ENCODE measurements around the gene TFF2.

Gene TFF2

GRCh38 chr21:42319376-42319775 lies 31.4 kb downstream of the TFF2 start:
- Histone ChIP-seq H3K9ac (ENCODE audit: low read length) (no peak overlapping the region), H3K9me3 (ENCODE audit: control insufficient read depth, low read length) (no peaks in the 10 kb centered on the region), H3K4me3 (ENCODE audit: low read length) (no peak overlapping the region), H3K27me3 (ENCODE audit: control insufficient read depth, insufficient read depth, low read length) (no peaks in the 10 kb centered on the region), H3K4me1 (ENCODE audit: control insufficient read depth, insufficient read depth, low read length) (peaks cover 47% of the 10 kb centered on the region), H3K36me3 (ENCODE audit: control insufficient read depth, insufficient read depth, low read length) (no peaks in the 10 kb centered on the region)

GRCh38 chr21:42317826-42318746 lies 32.7 kb downstream of the TFF2 start:
- no peak overlapping the region for H3K4me3 ChIP-seq (ENCODE audit: low read length)
- H3K27me3 ChIP-seq (ENCODE audit: control insufficient read depth, insufficient read depth, low read length) = no peaks in the 10 kb centered on the region
- H3K9me3 ChIP-seq (ENCODE audit: control insufficient read depth, low read length) = no peaks in the 10 kb centered on the region
- no peak overlapping the region for H3K9ac ChIP-seq (ENCODE audit: low read length)
- H3K4me1 ChIP-seq (ENCODE audit: control insufficient read depth, insufficient read depth, low read length) = peaks cover 60% of the 10 kb centered on the region
- no peaks in the 10 kb centered on the region for H3K36me3 ChIP-seq (ENCODE audit: control insufficient read depth, insufficient read depth, low read length)

- H3K4me1 ChIP-seq (ENCODE audit: control insufficient read depth, insufficient read depth, low read length) = peaks cover 68% of the 10 kb centered on the region
- H3K9me3 ChIP-seq (ENCODE audit: control insufficient read depth, low read length) = no peaks in the 10 kb centered on the region
- H3K4me3 ChIP-seq (ENCODE audit: low read length) = no peak overlapping the region
- H3K36me3 ChIP-seq (ENCODE audit: control insufficient read depth, insufficient read depth, low read length) = no peaks in the 10 kb centered on the region
- no peak overlapping the region for H3K9ac ChIP-seq (ENCODE audit: low read length)
- H3K27me3 ChIP-seq (ENCODE audit: control insufficient read depth, insufficient read depth, low read length) = no peaks in the 10 kb centered on the region
Observed at GRCh38 chr21:42317341-42317741, 33.5 kb downstream of the TFF2 start.

GRCh38 chr21:42316891-42317290 lies 33.9 kb downstream of the TFF2 start:
- Histone ChIP-seq H3K9me3 (ENCODE audit: control insufficient read depth, low read length) (no peaks in the 10 kb centered on the region), H3K27me3 (ENCODE audit: control insufficient read depth, insufficient read depth, low read length) (no peaks in the 10 kb centered on the region), H3K9ac (ENCODE audit: low read length) (no peak overlapping the region), H3K4me1 (ENCODE audit: control insufficient read depth, insufficient read depth, low read length) (peaks cover 72% of the 10 kb centered on the region), H3K36me3 (ENCODE audit: control insufficient read depth, insufficient read depth, low read length) (no peaks in the 10 kb centered on the region), H3K4me3 (ENCODE audit: low read length) (no peak overlapping the region)

GRCh38 chr21:42315296-42315891 lies 35.4 kb downstream of the TFF2 start, which contains the start of gene TFF3:
Gene TFF3 (minus strand): TSS chr21:42315409. CDS start chr21:42315374, 35 bp downstream.
- no peaks in the 10 kb centered on the region for H3K9me3 ChIP-seq (ENCODE audit: control insufficient read depth, low read length)
- H3K27me3 ChIP-seq (ENCODE audit: control insufficient read depth, insufficient read depth, low read length) = no peaks in the 10 kb centered on the region
- no peak within 1 kb of the TSS for H3K4me3 ChIP-seq (ENCODE audit: low read length)
- peaks cover 75% of the 10 kb centered on the region for H3K4me1 ChIP-seq (ENCODE audit: control insufficient read depth, insufficient read depth, low read length)
- no peaks in the 10 kb centered on the region for H3K36me3 ChIP-seq (ENCODE audit: control insufficient read depth, insufficient read depth, low read length)
- no peak within 1 kb of the TSS for H3K9ac ChIP-seq (ENCODE audit: low read length)

GRCh38 chr21:42314616-42315295 lies 36.0 kb downstream of the TFF2 start:
- Histone ChIP-seq H3K9me3 (ENCODE audit: control insufficient read depth, low read length) (no peaks in the 10 kb centered on the region), H3K4me3 (ENCODE audit: low read length) (no peak overlapping the region), H3K36me3 (ENCODE audit: control insufficient read depth, insufficient read depth, low read length) (no peaks in the 10 kb centered on the region), H3K27me3 (ENCODE audit: control insufficient read depth, insufficient read depth, low read length) (no peaks in the 10 kb centered on the region), H3K9ac (ENCODE audit: low read length) (no peak overlapping the region), H3K4me1 (ENCODE audit: control insufficient read depth, insufficient read depth, low read length) (peaks cover 76% of the 10 kb centered on the region)

GRCh38 chr21:42313501-42313969 lies 37.3 kb downstream of the TFF2 start:
- Histone ChIP-seq H3K36me3 (ENCODE audit: control insufficient read depth, insufficient read depth, low read length) (no peaks in the 10 kb centered on the region), H3K9ac (ENCODE audit: low read length) (no peak overlapping the region), H3K27me3 (ENCODE audit: control insufficient read depth, insufficient read depth, low read length) (no peaks in the 10 kb centered on the region), H3K4me1 (ENCODE audit: control insufficient read depth, insufficient read depth, low read length) (peaks cover 79% of the 10 kb centered on the region), H3K9me3 (ENCODE audit: control insufficient read depth, low read length) (no peaks in the 10 kb centered on the region), H3K4me3 (ENCODE audit: low read length) (no peak overlapping the region)

GRCh38 chr21:42312626-42313104 lies 38.1 kb downstream of the TFF2 start:
- H3K27me3 ChIP-seq (ENCODE audit: control insufficient read depth, insufficient read depth, low read length) = no peaks in the 10 kb centered on the region
- H3K36me3 ChIP-seq (ENCODE audit: control insufficient read depth, insufficient read depth, low read length) = no peaks in the 10 kb centered on the region
- H3K4me1 ChIP-seq (ENCODE audit: control insufficient read depth, insufficient read depth, low read length) = peaks cover 76% of the 10 kb centered on the region
- no peaks in the 10 kb centered on the region for H3K9me3 ChIP-seq (ENCODE audit: control insufficient read depth, low read length)
- no peak overlapping the region for H3K4me3 ChIP-seq (ENCODE audit: low read length)
- no peak overlapping the region for H3K9ac ChIP-seq (ENCODE audit: low read length)

- Histone ChIP-seq H3K9ac (ENCODE audit: low read length) (no peak overlapping the region), H3K36me3 (ENCODE audit: control insufficient read depth, insufficient read depth, low read length) (no peaks in the 10 kb centered on the region), H3K9me3 (ENCODE audit: control insufficient read depth, low read length) (no peaks in the 10 kb centered on the region), H3K4me1 (ENCODE audit: control insufficient read depth, insufficient read depth, low read length) (peaks cover 70% of the 10 kb centered on the region), H3K4me3 (ENCODE audit: low read length) (no peak overlapping the region), H3K27me3 (ENCODE audit: control insufficient read depth, insufficient read depth, low read length) (no peaks in the 10 kb centered on the region)
Observed at GRCh38 chr21:42311816-42312625, 38.8 kb downstream of the TFF2 start.

- Histone ChIP-seq H3K9ac (ENCODE audit: low read length) (no peak overlapping the region), H3K27me3 (ENCODE audit: control insufficient read depth, insufficient read depth, low read length) (peaks cover 4% of the 10 kb centered on the region), H3K4me1 (ENCODE audit: control insufficient read depth, insufficient read depth, low read length) (peaks cover 61% of the 10 kb centered on the region), H3K4me3 (ENCODE audit: low read length) (no peak overlapping the region), H3K36me3 (ENCODE audit: control insufficient read depth, insufficient read depth, low read length) (no peaks in the 10 kb centered on the region), H3K9me3 (ENCODE audit: control insufficient read depth, low read length) (no peaks in the 10 kb centered on the region)
Observed at GRCh38 chr21:42311160-42311559, 39.6 kb downstream of the TFF2 start.

- peaks cover 6% of the 10 kb centered on the region for H3K27me3 ChIP-seq (ENCODE audit: control insufficient read depth, insufficient read depth, low read length)
- H3K9ac ChIP-seq (ENCODE audit: low read length) = no peak overlapping the region
- peaks cover 55% of the 10 kb centered on the region for H3K4me1 ChIP-seq (ENCODE audit: control insufficient read depth, insufficient read depth, low read length)
- no peaks in the 10 kb centered on the region for H3K9me3 ChIP-seq (ENCODE audit: control insufficient read depth, low read length)
- no peak overlapping the region for H3K4me3 ChIP-seq (ENCODE audit: low read length)
- H3K36me3 ChIP-seq (ENCODE audit: control insufficient read depth, insufficient read depth, low read length) = no peaks in the 10 kb centered on the region
Observed at GRCh38 chr21:42310411-42311001, 40.3 kb downstream of the TFF2 start.

All from mucosa of stomach (tissue), 1 donor.